ENCODE results near the gene ERCC1. TPM values are rescaled to one million over a fixed set of nuclear protein-coding genes. Genes with fewer than 3 reads are reported as not detected.

Gene ERCC1
- total and polyA plus RNA-seq, 2 donors: 50.3 to 64.0 TPM

GRCh38 chr19:45402298-45403061 lies 21.2 kb downstream of the ERCC1 start:
- Histone ChIP-seq H3K4me1 (ENCODE audit: insufficient read depth) (no peaks in the 10 kb centered on the region), H3K36me3 (ENCODE audit: insufficient read depth) (no peaks in the 10 kb centered on the region), H3K4me3 (ENCODE audit: low read depth, low read length) (no peak overlapping the region), H3K27ac (ENCODE audit: low read depth) (peak overlapping the region; percentile 48)
- 19% methylated on average over 40 of the region's 40 CpGs for WGBS
- DNase-seq (ENCODE audit: extremely low spot score): no peak

GRCh38 chr19:45401815-45402214 lies 21.9 kb downstream of the ERCC1 start:
- H3K27ac ChIP-seq (ENCODE audit: low read depth): no peak overlapping the region
- no peaks in the 10 kb centered on the region for H3K36me3 ChIP-seq (ENCODE audit: insufficient read depth)
- no peak for DNase-seq (ENCODE audit: extremely low spot score)
- no peak overlapping the region for H3K4me3 ChIP-seq (ENCODE audit: low read depth, low read length)
- 91% methylated on average over 6 of the region's 6 CpGs for WGBS
- no peaks in the 10 kb centered on the region for H3K4me1 ChIP-seq (ENCODE audit: insufficient read depth)

GRCh38 chr19:45400192-45400591 lies 23.5 kb downstream of the ERCC1 start:
- no peak overlapping the region for H3K4me3 ChIP-seq (ENCODE audit: low read depth, low read length)
- WGBS: 81% methylated on average over 6 of the region's 6 CpGs
- H3K36me3 ChIP-seq (ENCODE audit: insufficient read depth): no peaks in the 10 kb centered on the region
- no peaks in the 10 kb centered on the region for H3K4me1 ChIP-seq (ENCODE audit: insufficient read depth)
- H3K27ac ChIP-seq (ENCODE audit: low read depth): no peak overlapping the region
- no peak for DNase-seq (ENCODE audit: extremely low spot score)

GRCh38 chr19:45395821-45396617 lies 27.7 kb downstream of the ERCC1 start:
- WGBS: 50% methylated on average over 59 of the region's 59 CpGs

GRCh38 chr19:45391871-45392665 lies 31.6 kb downstream of the ERCC1 start:
- H3K36me3 ChIP-seq (ENCODE audit: insufficient read depth): no peaks in the 10 kb centered on the region
- DNase-seq (ENCODE audit: extremely low spot score): no peak
- no peak overlapping the region for H3K27ac ChIP-seq (ENCODE audit: low read depth)
- no peaks in the 10 kb centered on the region for H3K4me1 ChIP-seq (ENCODE audit: insufficient read depth)
- WGBS: 92% methylated on average over 21 of the region's 21 CpGs
- H3K4me3 ChIP-seq (ENCODE audit: low read depth, low read length): no peak overlapping the region

More at GRCh38 chr19:45395821-45396617, 27.7 kb downstream of the ERCC1 start:
- no peak overlapping the region for H3K4me3 ChIP-seq (ENCODE audit: low read depth, low read length)
- no peaks in the 10 kb centered on the region for H3K36me3 ChIP-seq (ENCODE audit: insufficient read depth)
- no peak for DNase-seq (ENCODE audit: extremely low spot score)
- no peaks in the 10 kb centered on the region for H3K4me1 ChIP-seq (ENCODE audit: insufficient read depth)
- H3K27ac ChIP-seq (ENCODE audit: low read depth): no peak overlapping the region

GRCh38 chr19:45391346-45391745 lies 32.4 kb downstream of the ERCC1 start:
- Histone ChIP-seq H3K27ac (ENCODE audit: low read depth) (no peak overlapping the region), H3K4me3 (ENCODE audit: low read depth, low read length) (no peak overlapping the region), H3K36me3 (ENCODE audit: insufficient read depth) (no peaks in the 10 kb centered on the region), H3K4me1 (ENCODE audit: insufficient read depth) (no peaks in the 10 kb centered on the region)
- no peak for DNase-seq (ENCODE audit: extremely low spot score)
- 81% methylated on average over 3 of the region's 3 CpGs for WGBS

- Histone ChIP-seq H3K27ac (ENCODE audit: low read depth) (no peak overlapping the region), H3K36me3 (ENCODE audit: insufficient read depth) (no peaks in the 10 kb centered on the region), H3K4me1 (ENCODE audit: insufficient read depth) (no peaks in the 10 kb centered on the region), H3K4me3 (ENCODE audit: low read depth, low read length) (no peak overlapping the region)
- no peak for DNase-seq (ENCODE audit: extremely low spot score)
- WGBS: 10% methylated on average over 75 of the region's 75 CpGs
Observed at GRCh38 chr19:45385392-45386221, 38.1 kb downstream of the ERCC1 start.

- no peak overlapping the region for H3K27ac ChIP-seq (ENCODE audit: low read depth)
- no peaks in the 10 kb centered on the region for H3K36me3 ChIP-seq (ENCODE audit: insufficient read depth)
- H3K4me3 ChIP-seq (ENCODE audit: low read depth, low read length): no peak overlapping the region
- 90% methylated on average over 29 of the region's 29 CpGs for WGBS
- H3K4me1 ChIP-seq (ENCODE audit: insufficient read depth): no peaks in the 10 kb centered on the region
- no peak for DNase-seq (ENCODE audit: extremely low spot score)
Observed at GRCh38 chr19:45382426-45382825, 41.3 kb downstream of the ERCC1 start.

GRCh38 chr19:45380107-45380506 lies 43.6 kb downstream of the ERCC1 start:
- no peak overlapping the region for H3K27ac ChIP-seq (ENCODE audit: low read depth)
- no peaks in the 10 kb centered on the region for H3K36me3 ChIP-seq (ENCODE audit: insufficient read depth)
- H3K4me3 ChIP-seq (ENCODE audit: low read depth, low read length): no peak overlapping the region
- no peaks in the 10 kb centered on the region for H3K4me1 ChIP-seq (ENCODE audit: insufficient read depth)
- WGBS: 94% methylated on average over 1 of the region's 1 CpG
- DNase-seq (ENCODE audit: extremely low spot score): no peak

- no peak overlapping the region for H3K27ac ChIP-seq (ENCODE audit: low read depth)
- no peak for DNase-seq (ENCODE audit: extremely low spot score)
- H3K4me1 ChIP-seq (ENCODE audit: insufficient read depth): no peaks in the 10 kb centered on the region
- WGBS: 37% methylated on average over 13 of the region's 13 CpGs
- H3K4me3 ChIP-seq (ENCODE audit: low read depth, low read length): no peak overlapping the region
- H3K36me3 ChIP-seq (ENCODE audit: insufficient read depth): no peaks in the 10 kb centered on the region
Observed at GRCh38 chr19:45376045-45376724, 47.5 kb downstream of the ERCC1 start.

GRCh38 chr19:45370410-45371204 lies 53.1 kb downstream of the ERCC1 start, which contains the start of gene ERCC2:
Gene ERCC2, minus strand, starts transcription at chr19:45370573. Its CDS starts 33 bp downstream, at chr19:45370540.
- Histone ChIP-seq H3K4me3 (ENCODE audit: low read depth, low read length) (peak within 1 kb of the TSS; percentile 82), H3K4me1 (ENCODE audit: insufficient read depth) (no peaks in the 10 kb centered on the region), H3K27ac (ENCODE audit: low read depth) (no peak within 1 kb of the TSS), H3K36me3 (ENCODE audit: insufficient read depth) (no peaks in the 10 kb centered on the region)
- 3% methylated on average over 55 of the region's 55 CpGs for WGBS
- DNase-seq (ENCODE audit: extremely low spot score): peak; percentile 99
